ENCODE data around the gene AHCYL2. TPM values are rescaled to one million over a fixed set of nuclear protein-coding genes. Genes with fewer than 3 reads are reported as not detected.
"Not testable (repeated sequence)": the region's sequence is repeated elsewhere in the genome, so short reads cannot be mapped to it uniquely, and the experiment has no call there.

AHCYL2 gene
- total RNA-seq, 1 experiment from 2014 or later: 25.6 TPM

DNA sequence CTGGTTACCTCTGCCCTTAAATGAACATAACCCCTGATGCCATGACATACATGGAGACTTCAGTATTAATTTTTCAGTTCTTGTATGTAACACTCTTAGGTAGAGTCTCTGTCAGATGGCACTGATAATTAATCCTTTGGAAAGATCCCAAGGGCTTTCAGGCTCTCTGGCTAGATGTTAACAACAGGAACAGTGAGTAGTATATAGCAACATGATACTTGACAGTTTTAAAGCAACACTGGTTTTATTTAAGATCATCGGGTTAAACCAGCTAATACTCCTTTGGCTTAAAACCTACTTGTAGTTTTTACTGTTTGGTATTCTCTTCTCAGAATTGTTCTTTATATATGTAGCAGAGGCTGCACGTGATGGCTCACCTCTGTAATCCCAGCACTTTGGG, 27.3 kb downstream of the AHCYL2 start (continued):
- TF ChIP-seq, protein P1, sequence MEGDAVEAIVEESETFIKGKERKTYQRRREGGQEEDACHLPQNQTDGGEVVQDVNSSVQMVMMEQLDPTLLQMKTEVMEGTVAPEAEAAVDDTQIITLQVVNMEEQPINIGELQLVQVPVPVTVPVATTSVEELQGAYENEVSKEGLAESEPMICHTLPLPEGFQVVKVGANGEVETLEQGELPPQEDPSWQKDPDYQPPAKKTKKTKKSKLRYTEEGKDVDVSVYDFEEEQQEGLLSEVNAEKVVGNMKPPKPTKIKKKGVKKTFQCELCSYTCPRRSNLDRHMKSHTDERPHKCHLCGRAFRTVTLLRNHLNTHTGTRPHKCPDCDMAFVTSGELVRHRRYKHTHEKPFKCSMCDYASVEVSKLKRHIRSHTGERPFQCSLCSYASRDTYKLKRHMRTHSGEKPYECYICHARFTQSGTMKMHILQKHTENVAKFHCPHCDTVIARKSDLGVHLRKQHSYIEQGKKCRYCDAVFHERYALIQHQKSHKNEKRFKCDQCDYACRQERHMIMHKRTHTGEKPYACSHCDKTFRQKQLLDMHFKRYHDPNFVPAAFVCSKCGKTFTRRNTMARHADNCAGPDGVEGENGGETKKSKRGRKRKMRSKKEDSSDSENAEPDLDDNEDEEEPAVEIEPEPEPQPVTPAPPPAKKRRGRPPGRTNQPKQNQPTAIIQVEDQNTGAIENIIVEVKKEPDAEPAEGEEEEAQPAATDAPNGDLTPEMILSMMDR (IDR thresholded peaks at IDR 0.05): no peak

DNA sequence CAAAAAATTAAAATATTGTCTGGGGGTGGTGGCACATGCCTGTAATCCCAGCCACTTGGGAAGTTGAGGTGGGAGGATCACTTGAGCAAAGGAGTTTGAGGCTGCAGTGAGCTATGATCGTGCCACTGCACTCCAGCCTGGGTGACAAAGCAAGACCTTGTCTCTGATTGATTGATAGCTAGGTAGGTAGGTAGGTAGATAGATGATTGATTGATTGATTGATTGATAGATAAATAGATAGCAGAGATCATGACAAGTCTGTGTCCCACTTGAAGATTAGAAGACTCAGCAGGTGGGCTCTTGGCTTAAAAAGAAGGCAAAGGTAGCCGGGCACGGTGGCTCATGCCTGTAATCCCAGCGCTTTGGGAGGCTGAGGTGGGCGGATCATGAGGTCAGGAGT, 27.8 kb downstream of the AHCYL2 start:
- DNase-seq (ENCODE audit: low spot score); H3K9me3 Mint-ChIP-seq; CTCF ChIA-PET; H3K27me3 Mint-ChIP-seq (ENCODE audit: low read depth); H3K36me3 Mint-ChIP-seq; POLR2A ChIA-PET; ATAC-seq; H3K27ac Mint-ChIP-seq; H3K4me3 Mint-ChIP-seq: not testable (repeated sequence)
- peaks cover 24% of the 10 kb centered on the region for H3K4me1 Mint-ChIP-seq

DNA sequence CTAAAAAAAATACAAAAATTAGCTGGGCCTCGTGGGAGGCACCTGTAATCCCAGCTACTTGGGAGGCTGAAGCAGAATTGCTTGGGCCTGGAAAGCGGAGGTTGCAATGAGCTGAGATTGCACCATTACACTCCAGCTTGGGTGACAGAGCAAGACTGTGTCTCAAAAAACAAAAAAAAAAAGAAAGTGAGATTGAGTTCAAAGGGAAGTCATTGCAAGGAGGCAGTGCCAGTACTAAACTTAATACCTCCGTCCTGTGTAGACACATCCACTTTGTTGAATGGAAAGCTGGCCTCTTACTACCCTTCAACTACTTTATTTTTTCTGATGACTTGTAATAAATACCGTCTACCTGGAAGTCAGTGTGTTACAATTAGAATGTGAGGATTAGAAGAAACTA, 31.0 kb downstream of the AHCYL2 start:
- ChIA-PET CTCF (no interaction called here), POLR2A (interaction anchor here (1.2 kb wide), 1 partner anchor 28 kb away, joined by 3 read pairs; no protein-coding TSS in a partner anchor)
- DNase-seq (ENCODE audit: low spot score) (no peak), ATAC-seq (no peak)
- no peak overlapping the region for H3K4me3 Mint-ChIP-seq
- H3K27me3 Mint-ChIP-seq (ENCODE audit: low read depth): no peaks in the 10 kb centered on the region
- no peaks in the 10 kb centered on the region for H3K36me3 Mint-ChIP-seq
- TF ChIP-seq IRF2 (CRISPR knock-in tag; IDR thresholded peaks at IDR 0.05; ENCODE audit: borderline replicate concordance, low read depth) (no peak), ZNF416 (CRISPR knock-in tag; IDR thresholded peaks at IDR 0.05) (no peak), ZBTB21 (CRISPR knock-in tag; IDR thresholded peaks at IDR 0.05; ENCODE audit: borderline replicate concordance) (no peak), SP1 (CRISPR knock-in tag; conservative IDR thresholded peaks at IDR 0.05) (no peak), CBFB (CRISPR knock-in tag; IDR thresholded peaks at IDR 0.05; ENCODE audit: low read depth) (no peak), FOXJ3 (CRISPR knock-in tag; IDR thresholded peaks at IDR 0.05; ENCODE audit: borderline replicate concordance) (no peak), ETV6 (CRISPR knock-in tag; IDR thresholded peaks at IDR 0.05) (no peak), MXD4 (CRISPR knock-in tag; IDR thresholded peaks at IDR 0.05; ENCODE audit: borderline replicate concordance) (no peak), MYBL2 (CRISPR knock-in tag; IDR thresholded peaks at IDR 0.05) (no peak), ZNF121 (CRISPR knock-in tag; IDR thresholded peaks at IDR 0.05) (no peak), ZNF671 (CRISPR knock-in tag; IDR thresholded peaks at IDR 0.05) (no peak), ZNF138 (CRISPR knock-in tag; conservative IDR thresholded peaks at IDR 0.05) (no peak), ZNF263 (CRISPR knock-in tag; IDR thresholded peaks at IDR 0.05; ENCODE audit: low read depth) (no peak), FOXP1 (CRISPR knock-in tag; IDR thresholded peaks at IDR 0.05; ENCODE audit: borderline replicate concordance) (no peak), NFYB (CRISPR knock-in tag; conservative IDR thresholded peaks at IDR 0.05; ENCODE audit: low read depth) (no peak)
- TF ChIP-seq, protein P2, sequence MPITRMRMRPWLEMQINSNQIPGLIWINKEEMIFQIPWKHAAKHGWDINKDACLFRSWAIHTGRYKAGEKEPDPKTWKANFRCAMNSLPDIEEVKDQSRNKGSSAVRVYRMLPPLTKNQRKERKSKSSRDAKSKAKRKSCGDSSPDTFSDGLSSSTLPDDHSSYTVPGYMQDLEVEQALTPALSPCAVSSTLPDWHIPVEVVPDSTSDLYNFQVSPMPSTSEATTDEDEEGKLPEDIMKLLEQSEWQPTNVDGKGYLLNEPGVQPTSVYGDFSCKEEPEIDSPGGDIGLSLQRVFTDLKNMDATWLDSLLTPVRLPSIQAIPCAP (CRISPR knock-in tag; IDR thresholded peaks at IDR 0.05): no peak
- TF ChIP-seq, protein P1 (IDR thresholded peaks at IDR 0.05): no peak
- TF ChIP-seq, protein P3, sequence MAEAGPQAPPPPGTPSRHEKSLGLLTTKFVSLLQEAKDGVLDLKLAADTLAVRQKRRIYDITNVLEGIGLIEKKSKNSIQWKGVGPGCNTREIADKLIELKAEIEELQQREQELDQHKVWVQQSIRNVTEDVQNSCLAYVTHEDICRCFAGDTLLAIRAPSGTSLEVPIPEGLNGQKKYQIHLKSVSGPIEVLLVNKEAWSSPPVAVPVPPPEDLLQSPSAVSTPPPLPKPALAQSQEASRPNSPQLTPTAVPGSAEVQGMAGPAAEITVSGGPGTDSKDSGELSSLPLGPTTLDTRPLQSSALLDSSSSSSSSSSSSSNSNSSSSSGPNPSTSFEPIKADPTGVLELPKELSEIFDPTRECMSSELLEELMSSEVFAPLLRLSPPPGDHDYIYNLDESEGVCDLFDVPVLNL (CRISPR knock-in tag; IDR thresholded peaks at IDR 0.05; ENCODE audit: borderline replicate concordance, low read depth): no peak
- TF ChIP-seq, protein P4, sequence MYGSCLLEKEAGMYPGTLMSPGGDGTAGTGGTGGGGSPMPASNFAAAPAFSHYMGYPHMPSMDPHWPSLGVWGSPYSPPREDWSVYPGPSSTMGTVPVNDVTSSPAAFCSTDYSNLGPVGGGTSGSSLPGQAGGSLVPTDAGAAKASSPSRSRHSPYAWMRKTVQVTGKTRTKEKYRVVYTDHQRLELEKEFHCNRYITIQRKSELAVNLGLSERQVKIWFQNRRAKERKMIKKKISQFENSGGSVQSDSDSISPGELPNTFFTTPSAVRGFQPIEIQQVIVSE (CRISPR knock-in tag; IDR thresholded peaks at IDR 0.05; ENCODE audit: borderline replicate concordance): no peak
- TF ChIP-seq, protein P5, sequence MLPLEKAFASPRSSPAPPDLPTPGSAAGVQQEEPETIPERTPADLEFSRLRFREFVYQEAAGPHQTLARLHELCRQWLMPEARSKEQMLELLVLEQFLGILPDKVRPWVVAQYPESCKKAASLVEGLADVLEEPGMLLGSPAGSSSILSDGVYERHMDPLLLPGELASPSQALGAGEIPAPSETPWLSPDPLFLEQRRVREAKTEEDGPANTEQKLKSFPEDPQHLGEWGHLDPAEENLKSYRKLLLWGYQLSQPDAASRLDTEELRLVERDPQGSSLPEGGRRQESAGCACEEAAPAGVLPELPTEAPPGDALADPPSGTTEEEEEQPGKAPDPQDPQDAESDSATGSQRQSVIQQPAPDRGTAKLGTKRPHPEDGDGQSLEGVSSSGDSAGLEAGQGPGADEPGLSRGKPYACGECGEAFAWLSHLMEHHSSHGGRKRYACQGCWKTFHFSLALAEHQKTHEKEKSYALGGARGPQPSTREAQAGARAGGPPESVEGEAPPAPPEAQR (CRISPR knock-in tag; IDR thresholded peaks at IDR 0.05): no peak
- peaks cover 46% of the 10 kb centered on the region for H3K4me1 Mint-ChIP-seq
- H3K9me3 Mint-ChIP-seq: no peaks in the 10 kb centered on the region
- H3K27ac Mint-ChIP-seq: no peak overlapping the region
